Measurements from ENCODE around the gene AEBP2.

The AEBP2 gene

GRCh38 chr12:19443585-19443984, 4.3 kb downstream of the AEBP2 start:
- in situ Hi-C loops (cut with HindIII; ENCODE audit: low sequenced_read_pairs), result no loop called here
- no peak overlapping the region for H3K4me3 ChIP-seq (ENCODE audit: low read depth, low read length)
- no peak for TF ChIP-seq CTCF (IDR thresholded peaks at IDR 0.05; ENCODE audit: low read depth, low read length)
- no peak for DNase-seq (ENCODE audit: low read depth, low spot score)

DNA sequence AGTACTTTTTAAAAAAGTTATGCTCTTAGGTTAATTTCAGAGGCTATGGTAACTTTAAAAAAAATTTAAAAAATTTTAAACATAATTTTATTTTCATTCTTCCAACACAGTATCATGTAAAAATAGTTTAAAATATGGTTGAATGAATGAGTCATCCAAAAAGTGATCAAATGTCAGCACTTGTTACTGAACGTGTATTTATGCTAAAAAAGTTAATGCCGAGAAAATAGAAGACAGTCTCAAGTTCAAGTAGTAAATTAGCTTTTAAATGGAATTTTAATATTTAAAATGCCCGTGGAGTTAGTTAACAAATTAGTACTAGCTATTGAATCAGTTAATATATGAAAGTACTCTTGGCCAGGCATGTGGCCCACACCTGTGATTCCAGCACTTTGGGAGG, 4.8 kb downstream of the AEBP2 start:
- TF ChIP-seq CTCF (IDR thresholded peaks at IDR 0.05; ENCODE audit: low read depth, low read length), result no peak
- DNase-seq (ENCODE audit: low read depth, low spot score), result no peak
- H3K4me3 ChIP-seq (ENCODE audit: low read depth, low read length), result no peak overlapping the region
- in situ Hi-C loops (cut with HindIII; ENCODE audit: low sequenced_read_pairs), result no loop called here

DNA sequence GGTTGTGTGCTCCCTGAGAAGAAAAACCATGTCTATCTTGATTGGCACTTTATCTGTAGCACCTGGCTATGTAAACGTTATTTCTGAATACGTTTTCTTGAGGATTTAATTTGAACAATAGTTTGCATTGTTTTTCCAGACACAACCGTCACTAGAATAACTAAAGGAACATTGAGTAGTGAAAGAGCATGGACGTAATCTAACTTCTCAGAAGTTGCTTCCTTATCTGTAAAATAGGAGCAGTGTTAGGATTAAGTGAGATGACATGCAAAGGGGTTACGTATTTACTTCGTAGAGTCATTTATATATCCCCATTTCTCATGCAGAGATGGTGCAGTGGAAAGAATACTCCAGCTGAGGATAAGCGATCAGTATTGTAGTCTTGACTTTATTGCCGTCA, 8.1 kb downstream of the AEBP2 start:
- no peak for DNase-seq (ENCODE audit: low read depth, low spot score)
- no peak overlapping the region for H3K4me3 ChIP-seq (ENCODE audit: low read depth, low read length)
- no peak for TF ChIP-seq CTCF (IDR thresholded peaks at IDR 0.05; ENCODE audit: low read depth, low read length)
- in situ Hi-C loops (cut with HindIII; ENCODE audit: low sequenced_read_pairs), result no loop called here

GRCh38 chr12:19449814-19450213, 10.5 kb downstream of the AEBP2 start:
- no peak for DNase-seq (ENCODE audit: low read depth, low spot score)
- TF ChIP-seq CTCF (IDR thresholded peaks at IDR 0.05; ENCODE audit: low read depth, low read length), result no peak
- in situ Hi-C loops (cut with HindIII; ENCODE audit: low sequenced_read_pairs), result no loop called here
- H3K4me3 ChIP-seq (ENCODE audit: low read depth, low read length), result no peak overlapping the region

DNA sequence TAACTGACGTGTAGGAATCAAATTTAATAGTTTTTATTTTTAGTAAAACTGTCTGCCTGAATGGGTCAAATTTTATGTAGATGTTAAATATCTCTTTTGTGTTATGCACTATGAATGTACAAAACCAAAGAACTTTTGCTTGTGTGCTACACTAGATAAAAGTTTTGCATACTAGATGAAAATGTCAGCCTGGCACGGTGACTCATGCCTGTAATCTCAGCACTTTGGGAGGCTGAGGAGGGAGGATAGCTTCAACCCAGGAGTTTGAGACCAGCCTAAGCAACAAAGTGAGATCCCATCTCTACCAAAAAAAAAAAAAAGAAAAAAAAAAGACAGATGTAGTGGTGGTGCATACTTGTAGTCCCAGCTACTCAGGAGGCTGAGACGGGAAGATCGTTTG, 11.1 kb downstream of the AEBP2 start:
- TF ChIP-seq CTCF (IDR thresholded peaks at IDR 0.05; ENCODE audit: low read depth, low read length), result no peak
- in situ Hi-C loops (cut with HindIII; ENCODE audit: low sequenced_read_pairs), result no loop called here
- no peak overlapping the region for H3K4me3 ChIP-seq (ENCODE audit: low read depth, low read length)
- no peak for DNase-seq (ENCODE audit: low read depth, low spot score)

- H3K4me3 ChIP-seq (ENCODE audit: low read depth, low read length), result no peak overlapping the region
- no peak for DNase-seq (ENCODE audit: low read depth, low spot score)
- no peak for TF ChIP-seq CTCF (IDR thresholded peaks at IDR 0.05; ENCODE audit: low read depth, low read length)
- in situ Hi-C loops (cut with HindIII; ENCODE audit: low sequenced_read_pairs), result no loop called here
These were observed 11.9 kb downstream of the AEBP2 start for GRCh38 chr12:19451196-19451595.

DNA sequence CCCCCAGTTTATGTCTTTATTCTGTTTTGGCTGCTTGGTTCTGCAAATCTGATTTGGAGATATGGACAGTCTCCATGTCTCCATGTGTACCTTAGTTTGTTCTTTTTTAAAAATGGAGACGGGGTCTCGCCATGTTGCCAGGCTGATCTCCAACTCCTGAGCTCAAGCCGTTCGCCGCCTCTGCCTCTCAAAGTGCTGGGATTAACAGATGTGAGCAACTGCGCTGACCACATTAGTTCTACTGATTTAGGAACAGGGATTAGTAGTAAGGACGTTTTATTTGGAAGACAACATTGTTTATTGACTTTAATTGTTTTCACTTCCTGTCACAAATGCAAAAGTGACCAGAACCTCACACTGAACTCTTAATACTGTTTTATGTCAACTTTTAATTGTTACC, 14.7 kb downstream of the AEBP2 start:
- in situ Hi-C loops (cut with HindIII; ENCODE audit: low sequenced_read_pairs), result no loop called here
- H3K4me3 ChIP-seq (ENCODE audit: low read depth, low read length), result no peak overlapping the region
- TF ChIP-seq CTCF (IDR thresholded peaks at IDR 0.05; ENCODE audit: low read depth, low read length), result no peak
- DNase-seq (ENCODE audit: low read depth, low spot score), result no peak
